Stimulated activated CD8-positive, alpha-beta memory T cell treated with anti-CD3 and anti-CD28 coated beads, Interleukin-2, amount 100 ng/mL, for 1 hour (primary cell): ENCODE results near the gene C14orf132.
"Not testable (repeated sequence)": the region's sequence is repeated elsewhere in the genome, so short reads cannot be mapped to it uniquely, and the experiment has no call there.

Source experiments
- DNase-seq, 2 donors: peaks; one replicate each; pipeline ENCODE4 v3.0.0-alpha.2; 2020; ENCODE audit warnings: low read depth in 2 of 2

C14orf132 gene

GRCh38 chr14:96038920-96039632 lies at the start of gene C14orf132:
Gene C14orf132, plus strand, starts transcription at chr14:96039362. Its CDS starts 139 bp downstream, at chr14:96039501.
- peak; percentile 10 to 14 for DNase-seq

- no peak for DNase-seq
Measured at GRCh38 chr14:95993768-95994592, 45.2 kb upstream of the C14orf132 start.

GRCh38 chr14:95994593-95994928 lies 44.6 kb upstream of the C14orf132 start:
- no peak for DNase-seq

- DNase-seq: no peak
Measured at GRCh38 chr14:95998656-95999055, 40.5 kb upstream of the C14orf132 start.

- DNase-seq: no peak
Measured at GRCh38 chr14:96001866-96002497, 37.2 kb upstream of the C14orf132 start.

GRCh38 chr14:96002498-96002884 lies 36.7 kb upstream of the C14orf132 start:
- no peak for DNase-seq

GRCh38 chr14:96011131-96011530 lies 28.0 kb upstream of the C14orf132 start:
- no peak for DNase-seq

GRCh38 chr14:96011607-96012006 lies 27.6 kb upstream of the C14orf132 start:
- DNase-seq: no peak

GRCh38 chr14:96012757-96013156 lies 26.4 kb upstream of the C14orf132 start:
- DNase-seq: not testable (repeated sequence)

GRCh38 chr14:96014176-96014575 lies 25.0 kb upstream of the C14orf132 start:
- no peak for DNase-seq

GRCh38 chr14:96016501-96017160 lies 22.5 kb upstream of the C14orf132 start:
- no peak for DNase-seq

- no peak for DNase-seq
Measured at GRCh38 chr14:96017882-96018281, 21.3 kb upstream of the C14orf132 start.

GRCh38 chr14:96027431-96028355 lies 11.5 kb upstream of the C14orf132 start:
- no peak for DNase-seq

- no peak for DNase-seq
Measured at GRCh38 chr14:96029089-96029645, 10.0 kb upstream of the C14orf132 start.

- DNase-seq: no peak
Measured at GRCh38 chr14:96030108-96030760, 8.9 kb upstream of the C14orf132 start.

- no peak for DNase-seq
Measured at GRCh38 chr14:96031691-96032090, 7.5 kb upstream of the C14orf132 start.

GRCh38 chr14:96035456-96035855 lies 3.7 kb upstream of the C14orf132 start:
- no peak for DNase-seq

GRCh38 chr14:96037891-96038557 lies 1.1 kb upstream of the C14orf132 start:
- DNase-seq: no peak

GRCh38 chr14:96038558-96038919 lies 623 bp upstream of the C14orf132 start:
- no peak for DNase-seq
